Coronary artery (tissue), 2 donors: Measurements from ENCODE around the gene MOCOS.
A peak's percentile ranks its signal among the peaks of the same experiment; 100 is the strongest.

ENCODE experiments used
- DNase-seq: peaks from one replicate; pipeline ENCODE4 v3.0.0-alpha.2; 2017; ENCODE audit warnings: low spot score
- H3K27ac ChIP-seq, 2 donors: fragments of 200-600 bp; sonication (generic); one replicate each; pipeline ENCODE4 v1.5.1; 2016 to 2019
- H3K4me3 ChIP-seq: fragments of 200-600 bp; sonication (generic); 2 replicates; pipeline ENCODE4 v1.5.1; 2016; ENCODE audit warnings: mild to moderate bottlenecking, moderate library complexity
- CTCF ChIP-seq: fragments of 200-600 bp; sonication (generic); IDR thresholded peaks from one replicate; pipeline ENCODE4 v1.5.1; 2019; ENCODE audit warnings: antibody characterized with exemption

The MOCOS gene

GRCh38 chr18:36308711-36309435, 121.6 kb downstream of the MOCOS start:
- no peak overlapping the region for H3K27ac ChIP-seq
- DNase-seq, result no peak
- TF ChIP-seq CTCF, result no peak
- H3K4me3 ChIP-seq, result no peak overlapping the region

GRCh38 chr18:36309436-36310391, 122.4 kb downstream of the MOCOS start:
- no peak overlapping the region for H3K27ac ChIP-seq
- no peak for TF ChIP-seq CTCF
- DNase-seq, result no peak
- H3K4me3 ChIP-seq, result no peak overlapping the region

- Histone ChIP-seq H3K27ac (no peak overlapping the region), H3K4me3 (no peak overlapping the region)
- TF ChIP-seq CTCF, result no peak
- DNase-seq, result no peak
Measured at GRCh38 chr18:36311026-36311570, 123.8 kb downstream of the MOCOS start.

- no peak overlapping the region for H3K4me3 ChIP-seq
- peak; percentile 52 for DNase-seq
- H3K27ac ChIP-seq, result no peak overlapping the region
- no peak for TF ChIP-seq CTCF
Measured at GRCh38 chr18:36312806-36313395, 125.6 kb downstream of the MOCOS start.

- peak; percentile 69 for DNase-seq
- no peak for TF ChIP-seq CTCF
- H3K27ac ChIP-seq, result no peak overlapping the region
- H3K4me3 ChIP-seq, result no peak overlapping the region
Measured at GRCh38 chr18:36314098-36314497, 126.8 kb downstream of the MOCOS start.

GRCh38 chr18:36314754-36315153, 127.5 kb downstream of the MOCOS start:
- no peak overlapping the region for H3K4me3 ChIP-seq
- TF ChIP-seq CTCF, result no peak
- peak; percentile 47 for DNase-seq
- no peak overlapping the region for H3K27ac ChIP-seq
